Measurements from ENCODE around the gene LIPJ.

- TF ChIP-seq NFE2L2 (conservative IDR thresholded peaks at IDR 0.05; ENCODE audit: low read length), result no peak
- TF ChIP-seq MAZ (IDR thresholded peaks at IDR 0.05; ENCODE audit: borderline replicate concordance, low read depth, low read length), result no peak
- no peak for TF ChIP-seq FOSB (CRISPR knock-in tag; IDR thresholded peaks at IDR 0.05)
- no peak for TF ChIP-seq JUN (IDR thresholded peaks at IDR 0.05)
- TF ChIP-seq, protein P1, sequence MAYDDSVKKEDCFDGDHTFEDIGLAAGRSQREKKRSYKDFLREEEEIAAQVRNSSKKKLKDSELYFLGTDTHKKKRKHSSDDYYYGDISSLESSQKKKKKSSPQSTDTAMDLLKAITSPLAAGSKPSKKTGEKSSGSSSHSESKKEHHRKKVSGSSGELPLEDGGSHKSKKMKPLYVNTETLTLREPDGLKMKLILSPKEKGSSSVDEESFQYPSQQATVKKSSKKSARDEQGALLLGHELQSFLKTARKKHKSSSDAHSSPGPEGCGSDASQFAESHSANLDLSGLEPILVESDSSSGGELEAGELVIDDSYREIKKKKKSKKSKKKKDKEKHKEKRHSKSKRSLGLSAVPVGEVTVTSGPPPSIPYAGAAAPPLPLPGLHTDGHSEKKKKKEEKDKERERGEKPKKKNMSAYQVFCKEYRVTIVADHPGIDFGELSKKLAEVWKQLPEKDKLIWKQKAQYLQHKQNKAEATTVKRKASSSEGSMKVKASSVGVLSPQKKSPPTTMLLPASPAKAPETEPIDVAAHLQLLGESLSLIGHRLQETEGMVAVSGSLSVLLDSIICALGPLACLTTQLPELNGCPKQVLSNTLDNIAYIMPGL (CRISPR knock-in tag; IDR thresholded peaks at IDR 0.05; ENCODE audit: borderline replicate concordance), result no peak
- TF ChIP-seq, protein P2, sequence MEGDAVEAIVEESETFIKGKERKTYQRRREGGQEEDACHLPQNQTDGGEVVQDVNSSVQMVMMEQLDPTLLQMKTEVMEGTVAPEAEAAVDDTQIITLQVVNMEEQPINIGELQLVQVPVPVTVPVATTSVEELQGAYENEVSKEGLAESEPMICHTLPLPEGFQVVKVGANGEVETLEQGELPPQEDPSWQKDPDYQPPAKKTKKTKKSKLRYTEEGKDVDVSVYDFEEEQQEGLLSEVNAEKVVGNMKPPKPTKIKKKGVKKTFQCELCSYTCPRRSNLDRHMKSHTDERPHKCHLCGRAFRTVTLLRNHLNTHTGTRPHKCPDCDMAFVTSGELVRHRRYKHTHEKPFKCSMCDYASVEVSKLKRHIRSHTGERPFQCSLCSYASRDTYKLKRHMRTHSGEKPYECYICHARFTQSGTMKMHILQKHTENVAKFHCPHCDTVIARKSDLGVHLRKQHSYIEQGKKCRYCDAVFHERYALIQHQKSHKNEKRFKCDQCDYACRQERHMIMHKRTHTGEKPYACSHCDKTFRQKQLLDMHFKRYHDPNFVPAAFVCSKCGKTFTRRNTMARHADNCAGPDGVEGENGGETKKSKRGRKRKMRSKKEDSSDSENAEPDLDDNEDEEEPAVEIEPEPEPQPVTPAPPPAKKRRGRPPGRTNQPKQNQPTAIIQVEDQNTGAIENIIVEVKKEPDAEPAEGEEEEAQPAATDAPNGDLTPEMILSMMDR (IDR thresholded peaks at IDR 0.05), result no peak
These were observed 48.5 kb upstream of the LIPJ start for GRCh38 chr10:88538048-88538447.
